Measurements from ENCODE around the gene DEFB121. TPM values are rescaled to one million over a fixed set of nuclear protein-coding genes. Genes with fewer than 3 reads are reported as not detected.

The DEFB121 gene
- total RNA-seq, 1 experiment from 2014 or later, result not detected

DNA sequence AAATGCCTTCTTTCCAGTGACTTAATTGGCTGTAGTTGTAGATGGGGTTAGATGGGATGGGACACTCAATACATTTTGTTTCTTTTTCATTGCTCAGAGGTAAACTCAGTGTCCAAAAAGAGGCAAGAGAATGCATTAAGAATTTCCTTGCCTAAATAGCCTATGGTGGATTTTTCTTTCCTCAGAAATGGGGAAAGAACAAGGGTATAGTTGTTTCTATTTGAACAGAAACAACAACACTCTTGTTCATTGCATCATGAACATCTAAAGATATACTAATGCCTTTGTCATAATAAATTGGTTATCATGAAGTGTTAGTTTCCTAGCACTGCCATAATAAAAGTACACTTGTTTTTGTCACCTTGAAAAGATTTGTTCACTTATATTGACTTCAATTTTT lies 19.8 kb upstream of the DEFB121 start:
- Histone ChIP-seq H3K36me3 (ENCODE audit: control insufficient read depth in 1 of 2, insufficient read depth in 2 of 2, low read length in 2 of 2) (no peaks in the 10 kb centered on the region), H3K9ac (ENCODE audit: low read length) (no peak overlapping the region), H3K4me2 (ENCODE audit: low read length) (no peak overlapping the region), H3K9me3 (ENCODE audit: control insufficient read depth in 1 of 2, insufficient read depth in 1 of 2, low read depth in 1 of 2, low read length in 2 of 2) (no peaks in the 10 kb centered on the region), H3K27ac (ENCODE audit: low read depth, low read length) (no peak overlapping the region), H3K4me3 (replicated peaks in 1 of 2; ENCODE audit: low read depth in 1 of 2, low read length in 2 of 2) (no peak overlapping the region), H4K20me1 (ENCODE audit: insufficient read depth) (no peaks in the 10 kb centered on the region), H3K9me2 (ENCODE audit: insufficient read depth) (no peaks in the 10 kb centered on the region), H3K79me2 (ENCODE audit: insufficient read depth, low read length) (no peaks in the 10 kb centered on the region), H3K27me3 (ENCODE audit: insufficient read depth, low read length) (peaks cover 23% of the 10 kb centered on the region; the same call in 1 of the 2 replicates), H3K4me1 (ENCODE audit: control insufficient read depth in 1 of 2, insufficient read depth in 2 of 2, low read length in 2 of 2) (no peaks in the 10 kb centered on the region), H2AFZ (ENCODE audit: low read depth, low read length, poor library complexity, severe bottlenecking) (no peak overlapping the region)
- intact Hi-C loops (cut with micrococcal nuclease), result no loop called here
- RAD21 ChIA-PET (ENCODE audit: low non-redundant PET in 1 of 2, low total read pairs in 2 of 2, uncharacterized antibody in 2 of 2, unreplicated experiment in 2 of 2), result no interaction called here
- CTCF ChIA-PET, result no interaction called here
- ATAC-seq (no peak), DNase-seq (ENCODE audit: low read depth, low spot score) (no peak)
- no TSS peak for BruUV-seq (replicated peaks)
- TF ChIP-seq EGR1 (IDR thresholded peaks at IDR 0.05; ENCODE audit: low read depth) (no peak), YY1 (IDR thresholded peaks at IDR 0.05; ENCODE audit: extremely low read depth, insufficient replicate concordance, low read depth, low read length) (no peak), CBX3 (IDR thresholded peaks at IDR 0.05; ENCODE audit: low read depth) (no peak), TCF7L2 (IDR thresholded peaks at IDR 0.05; ENCODE audit: borderline replicate concordance, extremely low read depth, insufficient read depth, insufficient read length) (no peak), SIN3A (IDR thresholded peaks at IDR 0.05; ENCODE audit: low read depth) (no peak), EZH2 (IDR thresholded peaks at IDR 0.05) (no peak), POLR2A (IDR thresholded peaks at IDR 0.05; ENCODE audit: borderline replicate concordance, extremely low read depth, insufficient read depth, insufficient read length) (no peak), ZFX (IDR thresholded peaks at IDR 0.05) (no peak), ELF1 (IDR thresholded peaks at IDR 0.05; ENCODE audit: borderline replicate concordance, low read depth) (no peak), EZH2phosphoT487 (IDR thresholded peaks at IDR 0.05; ENCODE audit: borderline replicate concordance) (no peak), SP1 (IDR thresholded peaks at IDR 0.05; ENCODE audit: low read depth) (no peak), ATF3 (IDR thresholded peaks at IDR 0.05) (no peak), FOSL1 (IDR thresholded peaks at IDR 0.05; ENCODE audit: low read depth) (no peak), MAX (IDR thresholded peaks at IDR 0.05) (no peak), JUND (IDR thresholded peaks at IDR 0.05) (no peak), RAD21 (IDR thresholded peaks at IDR 0.05; ENCODE audit: low read depth) (no peak)
- TF ChIP-seq, protein P1, sequence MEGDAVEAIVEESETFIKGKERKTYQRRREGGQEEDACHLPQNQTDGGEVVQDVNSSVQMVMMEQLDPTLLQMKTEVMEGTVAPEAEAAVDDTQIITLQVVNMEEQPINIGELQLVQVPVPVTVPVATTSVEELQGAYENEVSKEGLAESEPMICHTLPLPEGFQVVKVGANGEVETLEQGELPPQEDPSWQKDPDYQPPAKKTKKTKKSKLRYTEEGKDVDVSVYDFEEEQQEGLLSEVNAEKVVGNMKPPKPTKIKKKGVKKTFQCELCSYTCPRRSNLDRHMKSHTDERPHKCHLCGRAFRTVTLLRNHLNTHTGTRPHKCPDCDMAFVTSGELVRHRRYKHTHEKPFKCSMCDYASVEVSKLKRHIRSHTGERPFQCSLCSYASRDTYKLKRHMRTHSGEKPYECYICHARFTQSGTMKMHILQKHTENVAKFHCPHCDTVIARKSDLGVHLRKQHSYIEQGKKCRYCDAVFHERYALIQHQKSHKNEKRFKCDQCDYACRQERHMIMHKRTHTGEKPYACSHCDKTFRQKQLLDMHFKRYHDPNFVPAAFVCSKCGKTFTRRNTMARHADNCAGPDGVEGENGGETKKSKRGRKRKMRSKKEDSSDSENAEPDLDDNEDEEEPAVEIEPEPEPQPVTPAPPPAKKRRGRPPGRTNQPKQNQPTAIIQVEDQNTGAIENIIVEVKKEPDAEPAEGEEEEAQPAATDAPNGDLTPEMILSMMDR (IDR thresholded peaks at IDR 0.05 in 2 of 3, conservative IDR thresholded peaks at IDR 0.05 in 1 of 3; ENCODE audit: borderline replicate concordance in 1 of 3, insufficient read depth in 1 of 3, low read depth in 2 of 3, low read length in 2 of 3), result no peak
- TF ChIP-seq, protein P2, sequence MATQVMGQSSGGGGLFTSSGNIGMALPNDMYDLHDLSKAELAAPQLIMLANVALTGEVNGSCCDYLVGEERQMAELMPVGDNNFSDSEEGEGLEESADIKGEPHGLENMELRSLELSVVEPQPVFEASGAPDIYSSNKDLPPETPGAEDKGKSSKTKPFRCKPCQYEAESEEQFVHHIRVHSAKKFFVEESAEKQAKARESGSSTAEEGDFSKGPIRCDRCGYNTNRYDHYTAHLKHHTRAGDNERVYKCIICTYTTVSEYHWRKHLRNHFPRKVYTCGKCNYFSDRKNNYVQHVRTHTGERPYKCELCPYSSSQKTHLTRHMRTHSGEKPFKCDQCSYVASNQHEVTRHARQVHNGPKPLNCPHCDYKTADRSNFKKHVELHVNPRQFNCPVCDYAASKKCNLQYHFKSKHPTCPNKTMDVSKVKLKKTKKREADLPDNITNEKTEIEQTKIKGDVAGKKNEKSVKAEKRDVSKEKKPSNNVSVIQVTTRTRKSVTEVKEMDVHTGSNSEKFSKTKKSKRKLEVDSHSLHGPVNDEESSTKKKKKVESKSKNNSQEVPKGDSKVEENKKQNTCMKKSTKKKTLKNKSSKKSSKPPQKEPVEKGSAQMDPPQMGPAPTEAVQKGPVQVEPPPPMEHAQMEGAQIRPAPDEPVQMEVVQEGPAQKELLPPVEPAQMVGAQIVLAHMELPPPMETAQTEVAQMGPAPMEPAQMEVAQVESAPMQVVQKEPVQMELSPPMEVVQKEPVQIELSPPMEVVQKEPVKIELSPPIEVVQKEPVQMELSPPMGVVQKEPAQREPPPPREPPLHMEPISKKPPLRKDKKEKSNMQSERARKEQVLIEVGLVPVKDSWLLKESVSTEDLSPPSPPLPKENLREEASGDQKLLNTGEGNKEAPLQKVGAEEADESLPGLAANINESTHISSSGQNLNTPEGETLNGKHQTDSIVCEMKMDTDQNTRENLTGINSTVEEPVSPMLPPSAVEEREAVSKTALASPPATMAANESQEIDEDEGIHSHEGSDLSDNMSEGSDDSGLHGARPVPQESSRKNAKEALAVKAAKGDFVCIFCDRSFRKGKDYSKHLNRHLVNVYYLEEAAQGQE (IDR thresholded peaks at IDR 0.05; ENCODE audit: low read depth), result no peak
- POLR2A ChIA-PET, result no interaction called here

Measured in HCT116 (cell line).